Measurements from ENCODE around the gene PCSK2.

PCSK2 gene

GRCh38 chr20:17295151-17295726, 68.4 kb downstream of the PCSK2 start:
- no peaks in the 10 kb centered on the region for H3K9me2 ChIP-seq (replicated peaks; ENCODE audit: control insufficient read depth, low read length)
- H3K27ac ChIP-seq (ENCODE audit: low read depth, low read length): no peak overlapping the region
- H3K79me2 ChIP-seq (ENCODE audit: control insufficient read depth, low read length): no peaks in the 10 kb centered on the region
- no peak overlapping the region for H3K4me3 ChIP-seq (ENCODE audit: low read length)
- H4K20me1 ChIP-seq (ENCODE audit: control insufficient read depth, insufficient read depth, low read depth, low read length): no peaks in the 10 kb centered on the region
- H3K36me3 ChIP-seq (ENCODE audit: control insufficient read depth, low read length): no peaks in the 10 kb centered on the region
- no peaks in the 10 kb centered on the region for H3K4me1 ChIP-seq (ENCODE audit: control insufficient read depth, low read length)
- H3F3A ChIP-seq (ENCODE audit: control insufficient read depth, insufficient read depth): no peaks in the 10 kb centered on the region
- no peak for TF ChIP-seq CTCF (IDR thresholded peaks at IDR 0.05; ENCODE audit: low read depth, low read length, poor library complexity, severe bottlenecking)
- TF ChIP-seq EZH2phosphoT487 (IDR thresholded peaks at IDR 0.05; ENCODE audit: borderline replicate concordance, low read length): no peak
- no peaks in the 10 kb centered on the region for H3K9me3 ChIP-seq (ENCODE audit: control insufficient read depth, insufficient read depth, low read length)
- no peak overlapping the region for H3K4me2 ChIP-seq (ENCODE audit: low read length)
- no peaks in the 10 kb centered on the region for H3K27me3 ChIP-seq (ENCODE audit: control insufficient read depth, low read length)

GRCh38 chr20:17295991-17296390, 69.2 kb downstream of the PCSK2 start:
- Histone ChIP-seq H3K36me3 (ENCODE audit: control insufficient read depth, low read length) (no peaks in the 10 kb centered on the region), H3K27me3 (ENCODE audit: control insufficient read depth, low read length) (no peaks in the 10 kb centered on the region), H4K20me1 (ENCODE audit: control insufficient read depth, insufficient read depth, low read depth, low read length) (no peaks in the 10 kb centered on the region), H3K4me3 (ENCODE audit: low read length) (no peak overlapping the region), H3K4me2 (ENCODE audit: low read length) (no peak overlapping the region), H3K27ac (ENCODE audit: low read depth, low read length) (no peak overlapping the region), H3K9me2 (replicated peaks; ENCODE audit: control insufficient read depth, low read length) (no peaks in the 10 kb centered on the region), H3F3A (ENCODE audit: control insufficient read depth, insufficient read depth) (no peaks in the 10 kb centered on the region), H3K4me1 (ENCODE audit: control insufficient read depth, low read length) (no peaks in the 10 kb centered on the region), H3K9me3 (ENCODE audit: control insufficient read depth, insufficient read depth, low read length) (no peaks in the 10 kb centered on the region), H3K79me2 (ENCODE audit: control insufficient read depth, low read length) (no peaks in the 10 kb centered on the region)
- TF ChIP-seq CTCF (IDR thresholded peaks at IDR 0.05; ENCODE audit: low read depth, low read length, poor library complexity, severe bottlenecking) (no peak), EZH2phosphoT487 (IDR thresholded peaks at IDR 0.05; ENCODE audit: borderline replicate concordance, low read length) (no peak)

- H3K27ac ChIP-seq (ENCODE audit: low read depth, low read length): no peak overlapping the region
- no peaks in the 10 kb centered on the region for H3K79me2 ChIP-seq (ENCODE audit: control insufficient read depth, low read length)
- H3F3A ChIP-seq (ENCODE audit: control insufficient read depth, insufficient read depth): no peaks in the 10 kb centered on the region
- no peaks in the 10 kb centered on the region for H3K9me3 ChIP-seq (ENCODE audit: control insufficient read depth, insufficient read depth, low read length)
- no peak overlapping the region for H3K4me2 ChIP-seq (ENCODE audit: low read length)
- no peaks in the 10 kb centered on the region for H3K9me2 ChIP-seq (replicated peaks; ENCODE audit: control insufficient read depth, low read length)
- no peaks in the 10 kb centered on the region for H3K27me3 ChIP-seq (ENCODE audit: control insufficient read depth, low read length)
- H3K4me3 ChIP-seq (ENCODE audit: low read length): no peak overlapping the region
- no peak for TF ChIP-seq EZH2phosphoT487 (IDR thresholded peaks at IDR 0.05; ENCODE audit: borderline replicate concordance, low read length)
- TF ChIP-seq CTCF (IDR thresholded peaks at IDR 0.05; ENCODE audit: low read depth, low read length, poor library complexity, severe bottlenecking): no peak
- H3K4me1 ChIP-seq (ENCODE audit: control insufficient read depth, low read length): no peaks in the 10 kb centered on the region
- no peaks in the 10 kb centered on the region for H4K20me1 ChIP-seq (ENCODE audit: control insufficient read depth, insufficient read depth, low read depth, low read length)
- H3K36me3 ChIP-seq (ENCODE audit: control insufficient read depth, low read length): no peaks in the 10 kb centered on the region
Observed at GRCh38 chr20:17298171-17298570, 71.3 kb downstream of the PCSK2 start.
